ENCODE measurements around the gene CAMTA2.

Gene CAMTA2

DNA sequence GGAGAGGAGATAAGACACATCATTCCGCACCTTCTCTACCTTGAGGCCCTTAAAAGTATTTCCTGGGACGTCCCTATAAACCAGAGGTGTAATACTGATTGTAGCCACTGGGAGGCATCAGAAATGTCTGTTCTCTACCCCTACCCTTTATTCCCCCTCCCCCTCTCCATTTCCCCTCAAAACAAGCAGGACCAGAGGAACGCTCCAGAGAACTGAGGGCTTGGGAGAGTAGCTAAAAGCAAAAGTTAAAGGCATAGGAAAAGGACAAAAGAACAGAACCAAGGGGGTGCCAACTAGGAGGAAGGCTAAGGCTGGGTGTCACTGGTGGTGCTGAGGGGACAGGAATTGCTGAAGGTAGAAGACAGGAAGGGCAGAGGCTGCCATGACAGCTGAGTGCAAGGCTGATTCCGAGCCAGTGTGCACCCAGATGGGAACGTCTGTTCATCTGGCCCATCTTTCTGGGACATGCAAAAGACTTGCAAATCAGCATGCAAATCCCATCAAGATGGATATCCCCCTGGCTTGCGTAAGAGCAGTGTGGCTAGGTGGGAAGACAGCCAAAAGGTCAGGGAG, 6.7 kb downstream of the CAMTA2 start:
- no peak overlapping the region for H3K27ac ChIP-seq (ENCODE audit: low read length)
- no peak overlapping the region for H3K4me3 ChIP-seq (ENCODE audit: low read length)
- no peaks in the 10 kb centered on the region for H3K36me3 ChIP-seq (ENCODE audit: control insufficient read depth, insufficient read depth, low read length)
- no peak for DNase-seq (ENCODE audit: low read depth, low spot score)
- H3K9me3 ChIP-seq (ENCODE audit: control insufficient read depth, insufficient read depth, low read length) = no peaks in the 10 kb centered on the region
- WGBS (ENCODE audit: insufficient coverage, insufficient read length) = no CpG with 5 or more reads among the region's 6 CpGs
- H3K4me1 ChIP-seq (ENCODE audit: control insufficient read depth, insufficient read depth, low read length) = no peaks in the 10 kb centered on the region
- H3K27me3 ChIP-seq (ENCODE audit: control insufficient read depth, insufficient read depth, low read length) = no peaks in the 10 kb centered on the region

GRCh38 chr17:4978726-4979125, 8.7 kb downstream of the CAMTA2 start:
- Histone ChIP-seq H3K27ac (ENCODE audit: low read length) (no peak overlapping the region), H3K4me1 (ENCODE audit: control insufficient read depth, insufficient read depth, low read length) (no peaks in the 10 kb centered on the region), H3K4me3 (ENCODE audit: low read length) (no peak overlapping the region), H3K36me3 (ENCODE audit: control insufficient read depth, insufficient read depth, low read length) (no peaks in the 10 kb centered on the region), H3K27me3 (ENCODE audit: control insufficient read depth, insufficient read depth, low read length) (no peaks in the 10 kb centered on the region; the same call in 1 of the 2 replicates), H3K9me3 (ENCODE audit: control insufficient read depth, insufficient read depth, low read length) (no peaks in the 10 kb centered on the region)
- DNase-seq (ENCODE audit: low read depth, low spot score) = no peak

- Histone ChIP-seq H3K27ac (ENCODE audit: low read length) (no peak overlapping the region), H3K36me3 (ENCODE audit: control insufficient read depth, insufficient read depth, low read length) (0 out of 2 replicates have a peak, but pooled peaks cover 5% of the 10 kb centered on the region), H3K4me3 (ENCODE audit: low read length) (no peak overlapping the region), H3K4me1 (ENCODE audit: control insufficient read depth, insufficient read depth, low read length) (0 out of 2 replicates have a peak, but pooled peaks cover 2% of the 10 kb centered on the region), H3K9me3 (ENCODE audit: control insufficient read depth, insufficient read depth, low read length) (no peaks in the 10 kb centered on the region), H3K27me3 (ENCODE audit: control insufficient read depth, insufficient read depth, low read length) (no peaks in the 10 kb centered on the region; the same call in 1 of the 2 replicates)
- no peak for DNase-seq (ENCODE audit: low read depth, low spot score)
- WGBS (ENCODE audit: insufficient coverage, insufficient read length) = no CpG with 5 or more reads among the region's 9 CpGs
Observed at GRCh38 chr17:4974115-4974670, 13.3 kb downstream of the CAMTA2 start.

DNA sequence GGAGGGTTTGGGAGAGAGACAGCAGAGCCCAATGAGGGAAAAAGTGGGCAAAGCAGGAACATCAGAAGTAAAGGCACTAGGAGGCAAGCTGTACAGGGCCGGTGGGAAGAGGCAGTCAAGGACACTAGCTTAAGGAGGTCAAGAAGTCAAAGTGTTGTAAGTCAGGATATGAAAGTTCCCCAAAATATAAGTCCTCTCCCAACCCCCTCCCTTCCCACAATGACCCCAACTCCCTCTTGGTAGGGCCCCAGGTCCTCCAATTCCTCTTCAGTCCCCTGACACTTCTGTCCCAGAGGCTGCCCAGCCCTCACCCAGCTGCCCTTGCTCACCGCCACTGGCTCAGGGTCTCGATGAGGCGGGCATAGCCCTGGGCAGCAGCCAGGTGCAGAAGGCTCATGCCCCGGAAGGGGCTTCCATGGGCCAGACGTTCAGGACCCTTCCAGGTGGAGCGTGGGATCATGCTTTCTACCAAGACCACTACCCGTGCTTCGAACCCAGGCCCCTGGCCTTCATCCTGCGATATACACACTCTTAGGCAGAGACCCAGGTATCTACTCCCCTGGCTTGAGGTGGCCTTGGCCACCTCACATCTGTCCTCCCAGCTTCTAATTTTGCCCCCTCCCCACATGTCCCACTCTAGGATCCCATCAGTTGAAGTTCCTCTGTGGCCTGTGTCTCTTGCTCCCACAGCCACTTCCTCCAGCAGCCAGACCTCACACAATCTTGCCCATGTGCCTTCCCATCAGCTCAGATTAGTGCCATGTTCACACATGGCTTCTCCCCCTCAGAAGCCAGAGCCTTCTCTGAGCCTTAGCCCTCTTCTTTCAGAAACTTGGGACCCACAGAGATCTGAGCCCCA, 14.0 kb downstream of the CAMTA2 start:
- no peak for DNase-seq (ENCODE audit: low read depth, low spot score)
- Histone ChIP-seq H3K9me3 (ENCODE audit: control insufficient read depth, insufficient read depth, low read length) (no peaks in the 10 kb centered on the region), H3K27ac (ENCODE audit: low read length) (no peak overlapping the region), H3K4me1 (ENCODE audit: control insufficient read depth, insufficient read depth, low read length) (0 out of 2 replicates have a peak, but pooled peaks cover 2% of the 10 kb centered on the region), H3K4me3 (ENCODE audit: low read length) (no peak overlapping the region), H3K36me3 (ENCODE audit: control insufficient read depth, insufficient read depth, low read length) (0 out of 2 replicates have a peak, but pooled peaks cover 5% of the 10 kb centered on the region), H3K27me3 (ENCODE audit: control insufficient read depth, insufficient read depth, low read length) (no peaks in the 10 kb centered on the region; the same call in 1 of the 2 replicates)
- no CpG with 5 or more reads among the region's 10 CpGs for WGBS (ENCODE audit: insufficient coverage, insufficient read length)

DNA sequence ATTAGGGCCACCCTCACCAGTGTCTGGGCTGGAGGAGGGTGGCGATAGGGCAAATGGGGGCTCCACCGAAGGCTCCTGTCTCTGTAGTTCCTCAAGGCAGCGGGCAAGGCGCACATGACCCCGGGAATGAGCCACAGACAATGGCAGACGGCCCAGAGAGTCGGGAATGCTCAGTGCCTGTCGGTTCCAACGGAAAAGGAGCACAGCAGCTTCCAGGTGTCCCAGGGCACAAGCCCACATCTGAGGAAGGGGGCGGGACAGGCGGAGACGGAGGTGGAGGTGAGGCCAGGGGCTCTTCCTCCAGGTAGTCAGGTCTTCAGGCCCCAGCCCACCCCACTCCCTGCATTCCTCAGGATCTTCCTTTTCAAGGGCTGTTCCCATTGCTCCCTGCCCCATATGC, 14.7 kb downstream of the CAMTA2 start:
- Histone ChIP-seq H3K36me3 (ENCODE audit: control insufficient read depth, insufficient read depth, low read length) (0 out of 2 replicates have a peak, but pooled peaks cover 5% of the 10 kb centered on the region), H3K9me3 (ENCODE audit: control insufficient read depth, insufficient read depth, low read length) (no peaks in the 10 kb centered on the region), H3K4me3 (ENCODE audit: low read length) (no peak overlapping the region), H3K27me3 (ENCODE audit: control insufficient read depth, insufficient read depth, low read length) (no peaks in the 10 kb centered on the region; the same call in 1 of the 2 replicates), H3K4me1 (ENCODE audit: control insufficient read depth, insufficient read depth, low read length) (0 out of 2 replicates have a peak, but pooled peaks cover 2% of the 10 kb centered on the region), H3K27ac (ENCODE audit: low read length) (no peak overlapping the region)
- no peak for DNase-seq (ENCODE audit: low read depth, low spot score)
- no CpG with 5 or more reads among the region's 12 CpGs for WGBS (ENCODE audit: insufficient coverage, insufficient read length)

GRCh38 chr17:4972322-4972721, 15.2 kb downstream of the CAMTA2 start:
- Histone ChIP-seq H3K27ac (ENCODE audit: low read length) (no peak overlapping the region), H3K4me3 (ENCODE audit: low read length) (no peak overlapping the region), H3K9me3 (ENCODE audit: control insufficient read depth, insufficient read depth, low read length) (no peaks in the 10 kb centered on the region), H3K4me1 (ENCODE audit: control insufficient read depth, insufficient read depth, low read length) (0 out of 2 replicates have a peak, but pooled peaks cover 2% of the 10 kb centered on the region), H3K36me3 (ENCODE audit: control insufficient read depth, insufficient read depth, low read length) (0 out of 2 replicates have a peak, but pooled peaks cover 5% of the 10 kb centered on the region), H3K27me3 (ENCODE audit: control insufficient read depth, insufficient read depth, low read length) (no peaks in the 10 kb centered on the region; the same call in 1 of the 2 replicates)
- no peak for DNase-seq (ENCODE audit: low read depth, low spot score)
- no CpG with 5 or more reads among the region's 12 CpGs for WGBS (ENCODE audit: insufficient coverage, insufficient read length)

DNA sequence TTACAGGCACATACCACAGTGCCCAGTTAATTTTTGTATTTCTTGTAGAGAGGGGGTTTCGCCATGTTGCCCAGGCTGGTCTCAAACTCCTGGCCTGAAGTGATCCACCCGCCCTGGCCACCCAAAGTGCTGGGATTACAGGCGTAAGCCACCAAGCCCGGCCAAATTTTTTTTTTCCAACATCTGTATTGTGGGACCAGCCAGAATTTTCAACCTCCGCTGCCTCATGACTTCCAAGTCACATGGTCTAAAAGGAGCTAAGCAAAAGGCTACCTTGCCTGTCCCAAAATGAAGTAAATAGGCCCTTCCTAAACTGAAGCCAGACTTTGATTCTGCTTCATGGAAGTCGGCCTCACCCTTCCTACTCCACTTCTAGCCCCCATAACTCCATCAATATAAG, 15.6 kb downstream of the CAMTA2 start:
- H3K27me3 ChIP-seq (ENCODE audit: control insufficient read depth, insufficient read depth, low read length) = no peaks in the 10 kb centered on the region; the same call in 1 of the 2 replicates
- H3K36me3 ChIP-seq (ENCODE audit: control insufficient read depth, insufficient read depth, low read length) = 0 out of 2 replicates have a peak, but pooled peaks cover 5% of the 10 kb centered on the region
- no peak for DNase-seq (ENCODE audit: low read depth, low spot score)
- H3K9me3 ChIP-seq (ENCODE audit: control insufficient read depth, insufficient read depth, low read length) = no peaks in the 10 kb centered on the region
- no peak overlapping the region for H3K4me3 ChIP-seq (ENCODE audit: low read length)
- H3K27ac ChIP-seq (ENCODE audit: low read length) = no peak overlapping the region
- 0 out of 2 replicates have a peak, but pooled peaks cover 2% of the 10 kb centered on the region for H3K4me1 ChIP-seq (ENCODE audit: control insufficient read depth, insufficient read depth, low read length)
- WGBS (ENCODE audit: insufficient coverage, insufficient read length) = no CpG with 5 or more reads among the region's 6 CpGs

DNA sequence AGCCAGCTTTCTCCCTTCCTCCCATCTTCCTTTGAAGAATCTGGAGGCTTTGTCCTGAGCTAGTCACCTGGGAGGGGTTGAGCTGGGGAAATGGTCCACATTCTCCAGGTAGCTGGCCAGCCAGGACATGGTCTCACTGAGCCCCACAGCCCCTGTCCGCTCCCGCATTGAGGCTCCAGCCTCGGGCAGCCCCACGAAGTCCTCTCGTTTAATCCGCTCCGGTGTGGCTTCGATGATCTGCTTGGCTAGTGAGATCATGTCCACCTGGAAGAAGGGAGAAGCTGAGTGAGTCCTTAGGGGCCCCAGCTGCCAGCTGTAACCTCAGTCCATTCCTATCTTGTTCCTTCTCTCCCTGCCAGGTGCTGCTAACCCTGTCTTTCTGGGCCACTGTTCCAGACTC, 17.2 kb downstream of the CAMTA2 start:
- no peak overlapping the region for H3K4me3 ChIP-seq (ENCODE audit: low read length)
- no CpG with 5 or more reads among the region's 8 CpGs for WGBS (ENCODE audit: insufficient coverage, insufficient read length)
- H3K27me3 ChIP-seq (ENCODE audit: control insufficient read depth, insufficient read depth, low read length) = no peaks in the 10 kb centered on the region; the same call in 1 of the 2 replicates

GRCh38 chr17:4969551-4970173, 17.8 kb downstream of the CAMTA2 start:
- H3K27ac ChIP-seq (ENCODE audit: low read length) = no peak overlapping the region
- H3K36me3 ChIP-seq (ENCODE audit: control insufficient read depth, insufficient read depth, low read length) = 0 out of 2 replicates have a peak, but pooled peaks cover 5% of the 10 kb centered on the region
- no peaks in the 10 kb centered on the region for H3K9me3 ChIP-seq (ENCODE audit: control insufficient read depth, insufficient read depth, low read length)
- no peak for DNase-seq (ENCODE audit: low read depth, low spot score)
- no CpG with 5 or more reads among the region's 16 CpGs for WGBS (ENCODE audit: insufficient coverage, insufficient read length)
- H3K27me3 ChIP-seq (ENCODE audit: control insufficient read depth, insufficient read depth, low read length) = no peaks in the 10 kb centered on the region; the same call in 1 of the 2 replicates
- H3K4me3 ChIP-seq (ENCODE audit: low read length) = no peak overlapping the region; the same call in 1 of the 2 replicates
- 0 out of 2 replicates have a peak, but pooled peaks cover 2% of the 10 kb centered on the region for H3K4me1 ChIP-seq (ENCODE audit: control insufficient read depth, insufficient read depth, low read length)

More for the DNA sequence above, 17.2 kb downstream of the CAMTA2 start:
- H3K9me3 ChIP-seq (ENCODE audit: control insufficient read depth, insufficient read depth, low read length) = no peaks in the 10 kb centered on the region
- DNase-seq (ENCODE audit: low read depth, low spot score) = no peak
- H3K27ac ChIP-seq (ENCODE audit: low read length) = no peak overlapping the region
- H3K36me3 ChIP-seq (ENCODE audit: control insufficient read depth, insufficient read depth, low read length) = 0 out of 2 replicates have a peak, but pooled peaks cover 5% of the 10 kb centered on the region
- 0 out of 2 replicates have a peak, but pooled peaks cover 2% of the 10 kb centered on the region for H3K4me1 ChIP-seq (ENCODE audit: control insufficient read depth, insufficient read depth, low read length)
